GM10248 (cell line): ENCODE measurements around the gene TLCD1.

ENCODE experiments used
- CTCF ChIA-PET: fragments of 300-600 bp; sonication (Branson Sonifier 250); formaldehyde crosslinking; extraction: SDS; loops from one replicate; lab custom pipeline; 2021; ENCODE audit warnings: antibody characterized with exemption; lab: Yijun Ruan, JAX
- POLR2A ChIA-PET: fragments of 350-650 bp; sonication (Branson Sonifier 250); formaldehyde crosslinking; extraction: SDS; loops from one replicate; lab custom pipeline; 2020; ENCODE audit warnings: antibody characterized with exemption; lab: Yijun Ruan, JAX
- DNase-seq: peaks from one replicate; pipeline ENCODE4 v3.0.0; 2012; ENCODE audit errors: extremely low spot score
- CTCF ChIP-seq: IDR thresholded peaks from 2 replicates; pipeline ENCODE4 v1.5.1; 2012; ENCODE audit warnings: mild to moderate bottlenecking, low read depth; ENCODE audit errors: extremely low read depth, missing control alignments, control extremely low read depth

TLCD1 gene

GRCh38 chr17:28719021-28719433 is 7.0 kb downstream of the TLCD1 start:
- ChIA-PET CTCF (interaction anchor here (0.7 to 3.4 kb wide), 14 partner anchors 8 to 398 kb away, joined by 3 to 16 read pairs (median 4); partner anchors contain the start of genes NEK8, PHF12, PROCA1 and SDF2), POLR2A (interaction anchor here (0.6 to 2.0 kb wide), 16 partner anchors 8 to 398 kb away, joined by 3 to 21 read pairs (median 4); partner anchors contain the start of genes ALDOC, NEK8, PHF12 and PROCA1)
- TF ChIP-seq CTCF: no peak
- DNase-seq: no peak

GRCh38 chr17:28718333-28719020 is 7.6 kb downstream of the TLCD1 start:
- ChIA-PET POLR2A (interaction anchor here (1.5 kb wide), 1 partner anchor 12 kb away, joined by 5 read pairs; no protein-coding TSS in a partner anchor), CTCF (interaction anchor here (1.0 to 1.9 kb wide), 2 partner anchors 33 to 72 kb away, joined by 3 to 5 read pairs; no protein-coding TSS in a partner anchor)
- no peak for TF ChIP-seq CTCF
- DNase-seq: no peak

DNA sequence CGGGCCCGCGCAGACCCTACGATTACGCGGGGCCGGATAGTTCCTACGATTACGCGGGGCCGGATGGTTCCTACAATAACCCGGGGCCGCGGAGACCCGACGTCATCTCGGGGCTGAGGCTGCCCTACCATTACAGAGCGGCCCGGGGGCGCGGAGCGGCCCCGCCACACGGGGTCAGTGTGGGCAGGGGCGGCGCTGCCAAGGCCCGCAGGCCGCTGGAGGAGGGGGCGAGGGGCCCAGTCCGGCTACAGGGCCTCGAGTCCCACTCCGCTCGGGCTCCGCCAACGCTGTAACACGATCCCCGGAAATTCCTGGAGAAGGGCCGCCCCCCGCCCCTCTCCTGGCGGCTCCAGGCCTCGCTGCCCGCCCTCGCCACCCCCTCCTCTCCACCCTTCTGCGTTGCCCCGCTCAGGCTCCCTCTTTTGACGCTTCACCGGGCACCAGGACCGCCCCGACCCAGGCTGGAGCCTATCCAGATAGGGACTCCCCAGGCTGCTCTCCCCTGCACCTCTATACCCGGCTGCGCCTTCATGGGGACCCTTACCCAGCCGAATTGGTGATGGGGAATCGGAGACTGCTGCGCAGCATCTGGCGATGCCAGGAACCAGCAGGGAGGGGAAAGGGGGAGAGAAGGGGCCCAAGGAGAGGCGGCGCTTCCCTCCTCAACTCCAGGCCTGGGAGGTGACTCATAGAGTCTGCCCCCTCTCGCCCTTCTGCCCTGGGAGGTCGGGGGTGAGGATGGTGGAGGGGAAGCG is 8.3 kb downstream of the TLCD1 start, which contains the start of gene RAB34:
RAB34 (minus strand) TSS at position 291 of the 755 bp plus-strand sequence. CDS start 602 bp downstream, outside the sequence.
- CTCF ChIA-PET: interaction anchor here (1.6 kb wide), 1 partner anchor 16 kb away, joined by 5 read pairs; no protein-coding TSS in a partner anchor

GRCh38 chr17:28716740-28717577 is 9.1 kb downstream of the TLCD1 start:
- ChIA-PET POLR2A (no interaction called here), CTCF (interaction anchor here (0.7 to 2.9 kb wide), 3 partner anchors 10 to 73 kb away, joined by 3 to 13 read pairs (median 5); partner anchors contain the start of gene TLCD1)
- TF ChIP-seq CTCF: no peak
- no peak for DNase-seq

More for the DNA sequence above, 8.3 kb downstream of the TLCD1 start, which contains the start of gene RAB34:
- POLR2A ChIA-PET: no interaction called here
- TF ChIP-seq CTCF: peak; percentile 23
- DNase-seq: no peak

DNA sequence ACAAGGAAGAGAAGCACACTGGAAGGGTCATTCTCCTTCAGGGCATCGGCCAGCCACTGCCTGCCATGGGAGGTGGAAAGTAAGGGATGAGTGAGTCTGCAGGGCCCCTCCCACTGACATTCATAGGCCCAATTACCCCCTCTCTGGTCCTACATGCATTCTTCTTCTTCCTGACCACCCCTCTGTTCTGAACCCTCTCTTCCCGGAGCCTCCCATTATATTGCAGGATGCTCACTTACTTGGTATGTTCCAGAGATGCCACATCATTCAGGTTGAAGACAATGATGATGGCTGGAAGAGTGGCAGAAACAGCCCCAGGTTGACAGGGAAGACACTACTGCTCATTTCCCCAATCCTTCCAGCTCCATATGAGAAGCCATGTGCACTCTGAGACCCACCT is 10.8 kb downstream of the TLCD1 start:
- DNase-seq: no peak
- no peak for TF ChIP-seq CTCF
- POLR2A ChIA-PET: interaction anchor here (0.5 to 0.6 kb wide), 2 partner anchors 11 to 358 kb away, joined by 3 to 4 read pairs; partner anchors contain the start of gene POLDIP2
- CTCF ChIA-PET: interaction anchor here (0.7 to 2.9 kb wide), 2 partner anchors 12 to 35 kb away, joined by 3 to 13 read pairs; partner anchors contain the start of gene TLCD1

- ChIA-PET CTCF (interaction anchor here (2.9 kb wide), 1 partner anchor 13 kb away, joined by 13 read pairs; the partner anchor contains the start of gene TLCD1), POLR2A (no interaction called here)
- TF ChIP-seq CTCF: no peak
- DNase-seq: no peak
Measured at GRCh38 chr17:28714281-28714680, 11.8 kb downstream of the TLCD1 start.
